Adrenal gland (tissue), 12 donors: ENCODE measurements around the gene CLEC16A. TPM values are rescaled to one million over a fixed set of nuclear protein-coding genes. Genes with fewer than 3 reads are reported as not detected.
A peak's percentile ranks its signal among the peaks of the same experiment; 100 is the strongest.

Experiments used
- DNase-seq, 7 donors: peaks; one replicate each; pipeline ENCODE4 v3.0.0-alpha.2; 2019 to 2020
- H3K27ac ChIP-seq, 5 donors: fragments of 200-600 bp; sonication (generic) in 4 of 5; 1 replicate in 3 of 5; 2 replicates in 2 of 5; pipeline versions ENCODE4 v1.5.1 to v1.8.0; 2016 to 2020; ENCODE audit warnings: mild to moderate bottlenecking in 1 of 5
- H3K27me3 ChIP-seq: fragments of 200-600 bp; 2 replicates; pipeline ENCODE4 v1.8.0; 2021
- H3K36me3 ChIP-seq, 2 donors: fragments of 200-600 bp; replicated peaks in 1 of 2; 1 replicate in 1 of 2; 2 replicates in 1 of 2; pipeline versions ENCODE4 v1.5.1 to v1.8.0; 2018 to 2022
- H3K4me1 ChIP-seq, 2 donors: fragments of 200-600 bp; replicated peaks in 1 of 2; 1 replicate in 1 of 2; 2 replicates in 1 of 2; pipeline versions ENCODE4 v1.5.1 to v1.8.0; 2018 to 2021
- H3K4me3 ChIP-seq, 4 donors: fragments of 200-600 bp; sonication (generic) in 3 of 4; one replicate each; pipeline ENCODE4 v1.5.1; 2016 to 2018
- H3K9me3 ChIP-seq, 3 donors: fragments of 200-600 bp; sonication (generic) in 1 of 3; replicated peaks in 1 of 3; 1 replicate in 2 of 3; 2 replicates in 1 of 3; pipeline versions ENCODE4 v1.5.1 to v1.8.0; 2016 to 2021
- POLR2A ChIP-seq, 2 donors: fragments of 450-650 bp; IDR thresholded peaks; one replicate each; pipeline ENCODE4 v1.6.1; 2017; ENCODE audit warnings: antibody characterized with exemption in 2 of 2, mild to moderate bottlenecking in 2 of 2, moderate library complexity in 1 of 2
- WGBS, 4 donors: extraction: QIAGEN DNeasy Blood & Tissue Kit in 2 of 4; methylation state at CpG; one replicate each; pipeline versions ENCODE4 v1.1.5 to v1.1.7; 2013 to 2017; 5-methylcytosine and 5-hydroxymethylcytosine counted together
- intact Hi-C, 2 donors: fragments of 100-400 bp; cut with DNase I; formaldehyde crosslinking; loops; one replicate each; pipeline versions ENCODE4 v1.14.1 to v1.15.0; 2022 to 2023
- polyA plus RNA-seq, 3 donors: library from polyadenylated mRNA; stranded (reverse); fragments of 200-250 nt in 2 of 3; fragments of 350-450 nt in 1 of 3; fragmentation: Illumina TruSeq in 1 of 3; extraction: RNeasy Lipid Tissue Mini Kit (QIAGEN cat#74804) in 1 of 3; gene quantifications; one replicate each; pipeline ENCODE4 v1.2.3, GENCODE V29; 2013 to 2014
- total RNA-seq, 9 donors: library from RNA; depleted of rRNA in 4 of 9; stranded (reverse); fragments of >200 nt in 4 of 9; fragments of 120-200 nt in 1 of 9; fragmentation: NEBNext Ultra II Directional in 1 of 9; extraction: Animal tissue kit (Norgen Biotek cat#: 25700) in 1 of 9; gene quantifications; one replicate each; pipeline versions ENCODE4 v1.1.0 to v1.2.4, GENCODE V29; 2013 to 2023
- TF ChIP-seq, protein P1 (sequence below), 6 experiments: fragments of 450-650 bp in 4 of 6; fragments of 200-600 bp in 2 of 6; sonication (generic) in 1 of 6; IDR thresholded peaks; 1 replicate in 5 of 6; 2 replicates in 1 of 6; pipeline versions ENCODE4 v1.5.1 to v1.8.0; 2016 to 2021; ENCODE audit warnings: antibody characterized with exemption in 6 of 6, mild to moderate bottlenecking in 2 of 6, moderate library complexity in 1 of 6
- donor health status: healthy with polysubstance abuse.
- donor health status: Bipolar disorder and iron deficiency.
- donor health status: DM: yes; HTN: yes; CAD: no.
- donor health status: DM: no; HTN: no; CAD: no.
- donor health status: DM: no; HTN: no; CAD: no.
- donor health status: DM: yes; HTN: yes; CAD: no.

CLEC16A gene
- total and polyA plus RNA-seq, 12 donors = 14.0 to 37.2 (median 27.6) TPM

GRCh38 chr16:11200592-11200991, 256.2 kb downstream of the CLEC16A start:
- no peaks in the 10 kb centered on the region for H3K36me3 ChIP-seq
- no peak for TF ChIP-seq POLR2A (IDR thresholded peaks at IDR 0.05)
- TF ChIP-seq, protein P1, sequence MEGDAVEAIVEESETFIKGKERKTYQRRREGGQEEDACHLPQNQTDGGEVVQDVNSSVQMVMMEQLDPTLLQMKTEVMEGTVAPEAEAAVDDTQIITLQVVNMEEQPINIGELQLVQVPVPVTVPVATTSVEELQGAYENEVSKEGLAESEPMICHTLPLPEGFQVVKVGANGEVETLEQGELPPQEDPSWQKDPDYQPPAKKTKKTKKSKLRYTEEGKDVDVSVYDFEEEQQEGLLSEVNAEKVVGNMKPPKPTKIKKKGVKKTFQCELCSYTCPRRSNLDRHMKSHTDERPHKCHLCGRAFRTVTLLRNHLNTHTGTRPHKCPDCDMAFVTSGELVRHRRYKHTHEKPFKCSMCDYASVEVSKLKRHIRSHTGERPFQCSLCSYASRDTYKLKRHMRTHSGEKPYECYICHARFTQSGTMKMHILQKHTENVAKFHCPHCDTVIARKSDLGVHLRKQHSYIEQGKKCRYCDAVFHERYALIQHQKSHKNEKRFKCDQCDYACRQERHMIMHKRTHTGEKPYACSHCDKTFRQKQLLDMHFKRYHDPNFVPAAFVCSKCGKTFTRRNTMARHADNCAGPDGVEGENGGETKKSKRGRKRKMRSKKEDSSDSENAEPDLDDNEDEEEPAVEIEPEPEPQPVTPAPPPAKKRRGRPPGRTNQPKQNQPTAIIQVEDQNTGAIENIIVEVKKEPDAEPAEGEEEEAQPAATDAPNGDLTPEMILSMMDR (IDR thresholded peaks at IDR 0.05) = no peak
- no peak overlapping the region for H3K27ac ChIP-seq
- peaks cover 0 to 12% of the 10 kb centered on the region in 2 donors for H3K4me1 ChIP-seq
- no peaks in the 10 kb centered on the region for H3K27me3 ChIP-seq
- intact Hi-C loops = no loop called here
- no peaks in the 10 kb centered on the region for H3K9me3 ChIP-seq
- no peak overlapping the region for H3K4me3 ChIP-seq
- 85 to 97% (median 92%) methylated on average over 5 to 10 of the region's 10 CpGs for WGBS, 4 donors
- DNase-seq = no peak

DNA sequence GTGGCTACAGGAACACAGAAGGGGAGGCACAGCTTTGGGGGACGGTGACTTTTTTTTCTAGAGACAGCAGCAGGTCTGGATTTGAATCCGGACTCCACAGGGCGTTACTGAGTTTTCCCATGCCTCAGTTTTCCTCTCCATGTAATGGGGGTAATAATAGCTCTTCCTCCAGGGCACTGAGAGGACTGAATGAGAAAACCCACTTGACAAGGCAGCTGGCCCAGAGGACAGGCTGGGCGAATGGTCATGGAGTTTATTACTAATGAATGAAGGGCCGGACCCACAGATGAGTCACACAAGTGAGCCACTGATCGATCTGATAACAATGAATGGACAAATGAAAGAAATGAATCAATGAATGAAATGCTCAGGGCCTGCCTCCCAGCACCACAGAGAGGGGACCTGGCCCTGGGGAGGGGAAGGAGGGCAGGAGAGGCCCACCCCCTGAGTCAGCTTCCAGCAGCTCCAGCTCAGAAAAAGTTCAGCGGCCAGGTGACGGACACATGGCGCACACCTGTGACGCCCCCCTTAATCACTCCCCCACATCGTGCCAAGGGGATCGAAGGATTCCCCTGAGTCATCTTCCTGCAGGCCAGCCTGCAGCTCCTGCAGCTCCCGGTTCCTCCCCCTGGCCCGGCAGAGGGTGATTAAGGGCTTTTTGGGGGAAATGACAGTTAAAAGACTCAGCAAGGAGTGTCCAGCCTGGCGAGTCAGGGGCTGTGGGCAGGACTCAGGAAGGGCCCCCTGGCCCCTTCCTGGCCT, 257.3 kb downstream of the CLEC16A start:
- Histone ChIP-seq H3K4me1 (peaks cover 0 to 12% of the 10 kb centered on the region in 2 donors), H3K9me3 (no peaks in the 10 kb centered on the region), H3K27me3 (no peaks in the 10 kb centered on the region), H3K36me3 (no peaks in the 10 kb centered on the region), H3K4me3 (no peak overlapping the region), H3K27ac (peak overlapping the region in 2 of 5 donors; percentile 15 to 29)
- WGBS, 4 donors = 24 to 48% (median 42%) methylated on average over 6 to 15 of the region's 15 CpGs
- TF ChIP-seq, protein P1 (IDR thresholded peaks at IDR 0.05) = no peak
- no peak for TF ChIP-seq POLR2A (IDR thresholded peaks at IDR 0.05)
- intact Hi-C loops = no loop called here
- DNase-seq = peak; percentile 61 to 86 (median 80)

DNA sequence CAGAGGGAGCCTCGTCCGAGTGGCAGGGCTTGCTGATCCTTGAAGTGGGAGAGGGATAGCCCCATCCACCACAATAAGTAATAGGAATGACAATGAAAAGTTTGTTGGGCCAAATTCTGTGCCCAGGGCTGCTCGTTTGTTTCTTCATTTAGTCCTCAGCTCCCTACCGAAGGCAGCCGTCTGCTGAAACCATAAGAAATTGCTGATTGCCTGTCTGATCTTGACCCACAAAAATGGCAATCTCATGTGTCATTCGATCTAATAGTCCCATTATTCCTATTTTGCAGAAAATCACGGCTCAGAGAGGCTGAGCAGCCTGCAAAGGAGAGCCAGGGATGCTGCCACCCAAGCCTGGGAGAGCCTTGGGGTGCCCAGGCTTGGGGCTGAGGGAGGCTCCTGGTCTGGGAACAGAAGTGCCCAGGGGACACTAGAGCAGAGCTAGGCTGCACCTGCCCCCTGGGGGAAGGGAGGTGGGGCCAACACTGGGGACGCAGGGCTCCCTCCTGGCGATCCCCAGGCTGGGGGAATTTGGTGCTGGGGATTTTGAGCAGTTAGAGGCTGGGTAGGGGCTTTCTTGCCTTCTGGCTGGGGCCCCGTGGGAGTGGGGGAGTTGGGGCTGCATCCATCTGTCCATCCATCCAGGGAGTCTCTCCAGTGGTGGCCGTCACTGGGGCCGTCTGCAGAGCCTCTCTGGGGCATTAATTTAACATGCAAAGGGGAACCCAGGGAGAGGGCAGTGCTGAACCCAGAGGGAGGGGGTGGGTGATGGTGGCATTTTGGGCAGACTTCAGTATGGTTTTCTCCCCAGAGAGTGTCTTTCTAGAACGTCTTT, 258.1 kb downstream of the CLEC16A start:
- H3K4me1 ChIP-seq = peaks cover 0 to 12% of the 10 kb centered on the region in 2 donors
- H3K9me3 ChIP-seq = no peaks in the 10 kb centered on the region
- H3K27ac ChIP-seq = peak overlapping the region in 2 of 5 donors; percentile 15 to 29
- no peaks in the 10 kb centered on the region for H3K36me3 ChIP-seq
- no peak overlapping the region for H3K4me3 ChIP-seq
- TF ChIP-seq, protein P1 (IDR thresholded peaks at IDR 0.05) = no peak
- TF ChIP-seq POLR2A (IDR thresholded peaks at IDR 0.05) = no peak
- DNase-seq = no peak
- H3K27me3 ChIP-seq = no peaks in the 10 kb centered on the region
- intact Hi-C loops = no loop called here
- WGBS, 4 donors = 38 to 50% (median 46%) methylated on average over 8 to 13 of the region's 13 CpGs

DNA sequence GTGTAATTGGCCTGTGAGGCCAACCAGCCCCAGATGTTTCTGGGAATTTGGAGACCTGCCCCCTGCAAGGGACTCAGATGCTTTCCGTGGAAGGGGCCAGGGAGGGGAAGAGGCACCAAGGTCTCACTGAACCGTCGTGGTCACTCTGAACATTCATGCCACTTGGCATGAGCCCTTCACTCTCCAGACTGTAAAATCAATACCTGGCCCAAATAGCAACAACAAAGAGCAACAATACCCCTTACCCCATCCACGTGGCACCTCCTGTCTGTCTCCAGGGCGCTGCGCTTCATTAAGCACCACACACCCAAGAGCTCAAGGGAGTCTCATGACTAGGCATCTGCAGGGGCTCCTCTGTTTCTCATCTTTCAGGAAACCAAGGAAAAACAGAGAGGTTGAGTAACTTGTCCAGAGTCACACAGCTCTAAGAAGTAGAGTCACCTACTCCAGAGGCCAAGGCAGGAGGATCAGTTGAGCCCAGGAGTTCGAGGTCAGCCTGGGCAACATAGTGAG, 258.8 kb downstream of the CLEC16A start:
- Histone ChIP-seq H3K27me3 (no peaks in the 10 kb centered on the region), H3K4me3 (no peak overlapping the region), H3K27ac (no peak overlapping the region), H3K4me1 (peaks cover 0 to 12% of the 10 kb centered on the region in 2 donors), H3K36me3 (no peaks in the 10 kb centered on the region), H3K9me3 (no peaks in the 10 kb centered on the region)
- WGBS, 4 donors = 72 to 90% (median 78%) methylated on average over 6 to 7 of the region's 7 CpGs
- intact Hi-C loops = no loop called here
- no peak for TF ChIP-seq POLR2A (IDR thresholded peaks at IDR 0.05)
- TF ChIP-seq, protein P1 (IDR thresholded peaks at IDR 0.05) = no peak
- DNase-seq = no peak
